CD4-positive, alpha-beta T cell (primary cell): ENCODE results near the gene CHI3L1. TPM values are rescaled to one million over a fixed set of nuclear protein-coding genes. Genes with fewer than 3 reads are reported as not detected.

ENCODE experiments used
- ATAC-seq: fragments of 200-7000 bp; cut with Tn5 transposase; one replicate; pipeline ENCODE4 v1.10.0; 2022; ENCODE audit warnings: mild to moderate bottlenecking; ENCODE audit not compliant: poor library complexity
- CTCF ChIA-PET: fragments of 350-600 bp; sonication (Branson Sonifier 250); formaldehyde crosslinking; loops from one replicate; lab custom pipeline; 2021; ENCODE audit warnings: antibody characterized with exemption, inconsistent platforms; lab: Charles Lee
- POLR2A ChIA-PET: fragments of 350-600 bp; sonication (Branson Sonifier 250); formaldehyde crosslinking; loops from one replicate; lab custom pipeline; 2021; ENCODE audit warnings: antibody characterized with exemption, inconsistent platforms; lab: Charles Lee
- DNase-seq, 14 experiments: peaks; one replicate each; pipeline ENCODE4 v3.0.0-alpha.2; 2013 to 2020; ENCODE audit warnings: mixed read lengths in 2 of 14
- H3K27ac ChIP-seq, 2 donors: one replicate each; pipeline versions ENCODE4 v1.5.1 to v1.7.0; 2013; ENCODE audit warnings: low read length in 2 of 2, low read depth in 1 of 2, mild to moderate bottlenecking in 1 of 2
- H3K27me3 ChIP-seq, 2 experiments: 1 replicate in 1 of 2; 2 replicates in 1 of 2; pipeline versions ENCODE4 v1.6.1 to v1.7.0; 2013; ENCODE audit warnings: low read length in 2 of 2, control low read depth in 1 of 2, mild to moderate bottlenecking in 1 of 2, moderate library complexity in 1 of 2; ENCODE audit not compliant: insufficient read depth in 2 of 2, control insufficient read depth in 1 of 2
- H3K36me3 ChIP-seq: one replicate; pipeline ENCODE4 v1.6.1; 2013; ENCODE audit warnings: low read length, control low read depth; ENCODE audit not compliant: insufficient read depth
- H3K4me1 ChIP-seq: one replicate; pipeline ENCODE4 v1.6.1; 2013; ENCODE audit warnings: low read length, control low read depth; ENCODE audit not compliant: insufficient read depth
- H3K4me3 ChIP-seq: one replicate; pipeline ENCODE4 v1.5.1; 2013; ENCODE audit warnings: mild to moderate bottlenecking, low read length, moderate library complexity
- H3K9me3 ChIP-seq, 2 experiments: 1 replicate in 1 of 2; 2 replicates in 1 of 2; pipeline versions ENCODE4 v1.6.1 to v1.7.0; 2013; ENCODE audit warnings: low read length in 2 of 2, mild to moderate bottlenecking in 2 of 2, control low read depth in 1 of 2, moderate library complexity in 1 of 2; ENCODE audit not compliant: control insufficient read depth in 1 of 2, insufficient read depth in 1 of 2
- H3K27ac Mint-ChIP-seq: one replicate; pipeline ENCODE4 v1.8.0; 2020; ENCODE audit warnings: mixed read lengths
- H3K27me3 Mint-ChIP-seq: one replicate; pipeline ENCODE4 v1.8.0; 2021; ENCODE audit warnings: mixed read lengths
- H3K36me3 Mint-ChIP-seq: one replicate; pipeline ENCODE4 v1.8.0; 2021; ENCODE audit warnings: low read depth, mixed read lengths
- H3K4me1 Mint-ChIP-seq: one replicate; pipeline ENCODE4 v1.8.0; 2021; ENCODE audit warnings: low read depth, mixed read lengths
- H3K4me3 Mint-ChIP-seq: one replicate; pipeline ENCODE4 v1.8.0; 2020; ENCODE audit warnings: mild to moderate bottlenecking, mixed read lengths
- H3K9me3 Mint-ChIP-seq: one replicate; pipeline ENCODE4 v1.8.0; 2020; ENCODE audit warnings: mixed read lengths
- intact Hi-C, 2 experiments: fragments of 100-400 bp; cut with DNase I in 1 of 2; cut with micrococcal nuclease in 1 of 2; formaldehyde crosslinking; loops; one replicate each; pipeline versions ENCODE4 v1.15.1 to v1.9.0; 2023 to 2025; cut with DNase I, micrococcal nuclease
- total RNA-seq, 174 experiments: library from RNA in 2 of 174; stranded (reverse) in 2 of 174; gene quantifications; one replicate each; pipeline ENCODE4 v1.2.3 and lab custom pipeline; 2021 to 2026
- TF ChIP-seq, protein P1 (sequence below): fragments of 200-600 bp; IDR thresholded peaks from one replicate; pipeline ENCODE4 v1.8.0; 2022; ENCODE audit warnings: antibody characterized with exemption, mild to moderate bottlenecking

Gene CHI3L1
- total RNA-seq, 2 experiments from 2014 or later = not detected

DNA sequence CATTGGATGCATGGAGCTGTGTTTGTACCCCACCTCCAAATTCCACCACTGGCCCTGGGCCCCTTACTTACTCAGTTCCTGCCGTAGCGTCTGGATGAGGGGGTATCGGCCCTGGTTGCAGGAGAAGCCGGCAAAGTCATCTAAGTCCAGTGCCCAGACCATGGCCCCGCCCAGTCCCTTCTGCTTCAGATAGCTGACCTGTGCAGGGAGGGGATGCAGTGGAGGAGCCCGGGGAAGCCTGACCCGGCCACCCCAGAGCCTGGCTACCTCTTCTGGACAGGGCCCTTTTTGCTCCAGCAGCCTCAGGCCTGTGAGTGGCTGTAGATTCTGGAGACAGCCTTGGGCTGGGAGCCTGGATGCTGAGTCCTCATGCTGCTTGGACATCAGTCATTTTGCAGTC, 31.2 kb upstream of the CHI3L1 start:
- Histone ChIP-seq H3K27me3 (peaks cover 0 to 8% of the 10 kb centered on the region in 2 experiments), H3K27ac (no peak overlapping the region), H3K36me3 (no peaks in the 10 kb centered on the region), H3K9me3 (no peaks in the 10 kb centered on the region), H3K4me1 (peaks cover 7% of the 10 kb centered on the region), H3K4me3 (no peak overlapping the region)
- Mint-ChIP-seq H3K36me3 (no peaks in the 10 kb centered on the region), H3K4me3 (no peak overlapping the region), H3K9me3 (no peaks in the 10 kb centered on the region), H3K27ac (no peak overlapping the region), H3K27me3 (peaks cover 16% of the 10 kb centered on the region), H3K4me1 (peaks cover 6% of the 10 kb centered on the region)
- ChIA-PET POLR2A (no interaction called here), CTCF (no interaction called here)
- ATAC-seq (no peak), DNase-seq (no peak)
- TF ChIP-seq, protein P1, sequence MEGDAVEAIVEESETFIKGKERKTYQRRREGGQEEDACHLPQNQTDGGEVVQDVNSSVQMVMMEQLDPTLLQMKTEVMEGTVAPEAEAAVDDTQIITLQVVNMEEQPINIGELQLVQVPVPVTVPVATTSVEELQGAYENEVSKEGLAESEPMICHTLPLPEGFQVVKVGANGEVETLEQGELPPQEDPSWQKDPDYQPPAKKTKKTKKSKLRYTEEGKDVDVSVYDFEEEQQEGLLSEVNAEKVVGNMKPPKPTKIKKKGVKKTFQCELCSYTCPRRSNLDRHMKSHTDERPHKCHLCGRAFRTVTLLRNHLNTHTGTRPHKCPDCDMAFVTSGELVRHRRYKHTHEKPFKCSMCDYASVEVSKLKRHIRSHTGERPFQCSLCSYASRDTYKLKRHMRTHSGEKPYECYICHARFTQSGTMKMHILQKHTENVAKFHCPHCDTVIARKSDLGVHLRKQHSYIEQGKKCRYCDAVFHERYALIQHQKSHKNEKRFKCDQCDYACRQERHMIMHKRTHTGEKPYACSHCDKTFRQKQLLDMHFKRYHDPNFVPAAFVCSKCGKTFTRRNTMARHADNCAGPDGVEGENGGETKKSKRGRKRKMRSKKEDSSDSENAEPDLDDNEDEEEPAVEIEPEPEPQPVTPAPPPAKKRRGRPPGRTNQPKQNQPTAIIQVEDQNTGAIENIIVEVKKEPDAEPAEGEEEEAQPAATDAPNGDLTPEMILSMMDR = no peak
- intact Hi-C loops = no loop called here

DNA sequence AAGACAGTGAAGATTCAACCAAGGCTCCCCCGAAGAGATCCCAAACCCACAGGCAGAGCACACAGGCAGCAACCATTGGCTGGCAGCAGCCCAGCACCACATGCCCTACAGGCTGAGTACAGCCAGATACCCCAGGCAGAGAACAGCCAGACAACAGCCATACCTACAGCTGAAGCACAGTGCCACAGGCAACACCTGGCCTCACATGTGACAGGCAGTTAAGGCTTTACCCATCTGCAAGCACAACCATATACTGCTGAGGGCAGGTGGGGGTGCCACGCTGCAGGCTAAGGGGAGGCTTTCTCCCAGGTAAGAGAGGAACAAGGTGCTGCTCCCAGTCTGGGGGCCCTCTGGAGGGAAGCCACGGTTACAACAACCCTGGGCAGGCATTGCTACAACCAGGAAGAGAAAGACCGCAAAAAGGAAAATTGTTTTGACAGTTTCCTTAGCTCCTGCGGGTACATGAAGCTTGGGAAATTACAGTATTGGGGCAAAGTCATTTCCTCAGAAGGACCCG, 30.7 kb upstream of the CHI3L1 start:
- H3K9me3 Mint-ChIP-seq = no peaks in the 10 kb centered on the region
- no peak overlapping the region for H3K27ac Mint-ChIP-seq
- Histone ChIP-seq H3K36me3 (no peaks in the 10 kb centered on the region), H3K9me3 (no peaks in the 10 kb centered on the region), H3K4me3 (no peak overlapping the region), H3K4me1 (peaks cover 7% of the 10 kb centered on the region), H3K27me3 (peaks cover 0 to 8% of the 10 kb centered on the region in 2 experiments), H3K27ac (no peak overlapping the region)
- intact Hi-C loops = no loop called here
- ATAC-seq = no peak
- peak in 1 of 14 experiments; percentile 5 for DNase-seq
- no peaks in the 10 kb centered on the region for H3K36me3 Mint-ChIP-seq
- peaks cover 16% of the 10 kb centered on the region for H3K27me3 Mint-ChIP-seq
- ChIA-PET POLR2A (no interaction called here), CTCF (interaction anchor here (1.1 to 2.4 kb wide), 2 partner anchors 177 to 192 kb away, joined by 4 to 25 read pairs; no protein-coding TSS in a partner anchor)
- TF ChIP-seq, protein P1 = no peak
- peaks cover 6% of the 10 kb centered on the region for H3K4me1 Mint-ChIP-seq
- H3K4me3 Mint-ChIP-seq = no peak overlapping the region

DNA sequence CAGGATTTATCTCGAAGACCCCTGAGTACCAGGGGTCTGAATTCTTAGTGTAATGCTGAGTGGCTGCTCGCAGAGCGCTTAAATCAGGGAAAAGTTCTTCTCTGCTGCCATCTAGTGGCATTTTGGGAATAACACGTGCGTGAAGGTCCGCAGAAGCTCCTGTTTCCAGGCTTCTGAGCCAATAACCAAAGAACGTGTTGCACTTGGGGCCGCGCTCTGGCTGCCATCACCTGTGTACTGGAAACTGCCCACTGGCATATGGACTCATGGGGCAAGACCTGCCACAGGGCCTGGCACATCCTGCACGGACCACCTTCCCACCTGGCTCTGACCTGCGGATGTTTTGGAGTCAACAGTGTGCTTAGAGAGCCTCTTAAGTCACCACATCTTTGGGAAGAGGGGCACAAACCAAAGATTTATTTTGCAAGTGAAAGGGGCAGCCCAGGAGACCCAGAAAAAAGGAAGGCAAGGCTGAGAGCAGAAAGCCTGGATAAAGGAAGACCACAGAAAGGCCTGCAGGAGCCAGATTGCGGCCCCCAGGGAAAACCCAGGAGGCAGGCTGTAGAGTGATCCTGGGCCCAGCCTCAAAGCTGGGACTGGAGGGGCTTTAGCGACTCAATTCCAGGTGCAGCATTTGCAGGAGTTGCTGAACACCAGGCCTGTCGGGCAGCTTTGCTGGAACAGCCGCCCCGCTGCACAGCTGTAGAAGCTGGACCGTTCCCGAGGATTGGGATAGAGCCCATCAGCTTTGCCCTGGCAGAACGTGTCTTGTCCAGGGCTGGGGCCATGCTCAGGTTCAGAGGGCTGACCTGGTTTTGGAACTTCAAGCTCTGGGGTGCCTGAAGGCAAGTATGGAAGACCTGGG, 30.0 kb upstream of the CHI3L1 start:
- H3K4me3 Mint-ChIP-seq = no peak overlapping the region
- ATAC-seq = peak; percentile 68
- peaks cover 16% of the 10 kb centered on the region for H3K27me3 Mint-ChIP-seq
- H3K36me3 ChIP-seq = no peaks in the 10 kb centered on the region
- H3K9me3 ChIP-seq = no peaks in the 10 kb centered on the region
- ChIA-PET CTCF (interaction anchor here (0.6 to 2.4 kb wide), 7 partner anchors 8 to 752 kb away, joined by 3 to 25 read pairs (median 3); no protein-coding TSS in a partner anchor), POLR2A (no interaction called here)
- intact Hi-C loops = loop anchor here in 1 of 2 experiments (1.0 kb wide), 1 partner anchor 177 kb away; no protein-coding TSS in a partner anchor
- no peaks in the 10 kb centered on the region for H3K36me3 Mint-ChIP-seq
- no peaks in the 10 kb centered on the region for H3K9me3 Mint-ChIP-seq
- peak; percentile 13 to 78 (median 39) for DNase-seq
- H3K27me3 ChIP-seq = peaks cover 0 to 8% of the 10 kb centered on the region in 2 experiments
- no peak overlapping the region for H3K27ac ChIP-seq
- peaks cover 6% of the 10 kb centered on the region for H3K4me1 Mint-ChIP-seq
- TF ChIP-seq, protein P1 = peak; percentile 81
- H3K4me1 ChIP-seq = peaks cover 7% of the 10 kb centered on the region
- no peak overlapping the region for H3K27ac Mint-ChIP-seq
- no peak overlapping the region for H3K4me3 ChIP-seq
